Fibroblast of lung (primary cell): ENCODE results near the gene TREH.
A peak's percentile ranks its signal among the peaks of the same experiment; 100 is the strongest.

ENCODE experiments used
- CTCF ChIP-seq, 2 donors: IDR thresholded peaks in 1 of 2; conservative IDR thresholded peaks in 1 of 2; 1 replicate in 1 of 2; 2 replicates in 1 of 2; pipeline ENCODE4 v1.5.1; 2011 to 2012; ENCODE audit warnings: low read length in 2 of 2, control low read depth in 1 of 2, inconsistent platforms in 1 of 2, low read depth in 1 of 2, mild to moderate bottlenecking in 1 of 2
- EZH2 ChIP-seq: IDR thresholded peaks from 2 replicates; pipeline ENCODE4 v1.5.1; 2012; ENCODE audit warnings: low read length, control low read depth, mild to moderate bottlenecking; ENCODE audit errors: missing control alignments

DNA sequence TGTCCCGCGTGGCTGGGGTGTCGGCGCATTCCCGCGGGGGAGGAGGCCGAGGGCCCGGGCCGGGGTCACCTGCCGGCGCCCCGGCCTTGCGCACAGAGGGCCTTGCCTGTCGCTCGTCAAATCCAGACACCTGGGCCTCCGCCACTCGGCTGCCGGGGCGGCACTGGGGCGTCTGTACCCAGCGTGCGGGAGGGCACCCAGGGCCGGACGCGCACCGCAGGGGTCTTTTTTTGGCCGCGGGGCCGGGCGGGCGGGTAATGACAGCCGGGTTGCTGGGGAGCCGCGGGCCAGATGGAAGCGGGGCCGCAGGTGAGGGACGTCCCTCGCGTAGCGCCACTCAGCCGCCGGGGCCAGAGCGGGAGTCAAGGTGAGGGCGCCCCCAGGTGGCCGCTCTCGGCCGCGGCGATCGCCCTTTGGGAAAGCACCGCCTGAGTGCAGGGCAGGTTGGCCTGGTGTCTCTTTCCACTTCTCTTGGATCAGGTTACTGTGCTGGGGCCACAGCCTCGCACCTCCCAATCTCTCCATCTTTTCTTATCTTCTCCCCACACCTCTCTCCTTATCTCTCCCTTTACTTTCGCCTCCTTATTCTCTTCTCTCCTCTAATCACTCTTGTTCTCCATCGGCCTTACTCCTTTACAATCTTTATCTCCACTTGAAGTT lies 68.5 kb downstream of the TREH start:
- peak; percentile 61 to 75 for TF ChIP-seq CTCF (conservative IDR thresholded peaks at IDR 0.05 in 1 of 2, IDR thresholded peaks at IDR 0.05 in 1 of 2; ENCODE audit: low read depth in 1 of 2, low read length in 2 of 2)
- no peak for TF ChIP-seq EZH2
